ENCODE measurements around the gene CDKN2B-AS1.

The CDKN2B-AS1 gene

DNA sequence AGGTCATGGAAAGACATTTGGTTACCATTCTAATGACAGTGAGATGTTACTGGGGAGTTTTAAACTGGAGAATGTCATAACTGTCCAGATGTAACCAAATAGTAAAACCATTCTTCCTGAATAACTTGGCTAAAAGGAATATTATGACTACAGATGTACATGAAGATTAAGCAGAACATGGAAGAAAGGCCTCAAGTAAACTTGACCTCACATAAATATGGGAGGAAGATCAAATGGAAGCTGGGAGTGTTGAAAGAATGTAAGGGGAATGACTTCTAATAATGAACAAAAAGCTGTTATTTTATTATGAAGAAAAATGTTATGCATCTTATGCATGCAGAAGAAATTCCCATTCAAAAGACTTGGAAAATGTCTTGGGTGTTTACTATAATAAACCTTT, 122.2 kb downstream of the CDKN2B-AS1 start:
- Histone ChIP-seq H3K27me3 (ENCODE audit: insufficient read depth, low read length) (no peaks in the 10 kb centered on the region), H3K4me3 (ENCODE audit: low read length) (no peak overlapping the region), H3K27ac (ENCODE audit: low read depth, low read length) (no peak overlapping the region), H3K36me3 (ENCODE audit: insufficient read depth, low read length) (no peaks in the 10 kb centered on the region), H3K9me3 (ENCODE audit: insufficient read depth, low read depth, low read length) (no peaks in the 10 kb centered on the region), H3K9ac (ENCODE audit: low read depth, low read length) (no peak overlapping the region), H3K4me1 (ENCODE audit: insufficient read depth, low read length) (peaks cover 20% of the 10 kb centered on the region)

DNA sequence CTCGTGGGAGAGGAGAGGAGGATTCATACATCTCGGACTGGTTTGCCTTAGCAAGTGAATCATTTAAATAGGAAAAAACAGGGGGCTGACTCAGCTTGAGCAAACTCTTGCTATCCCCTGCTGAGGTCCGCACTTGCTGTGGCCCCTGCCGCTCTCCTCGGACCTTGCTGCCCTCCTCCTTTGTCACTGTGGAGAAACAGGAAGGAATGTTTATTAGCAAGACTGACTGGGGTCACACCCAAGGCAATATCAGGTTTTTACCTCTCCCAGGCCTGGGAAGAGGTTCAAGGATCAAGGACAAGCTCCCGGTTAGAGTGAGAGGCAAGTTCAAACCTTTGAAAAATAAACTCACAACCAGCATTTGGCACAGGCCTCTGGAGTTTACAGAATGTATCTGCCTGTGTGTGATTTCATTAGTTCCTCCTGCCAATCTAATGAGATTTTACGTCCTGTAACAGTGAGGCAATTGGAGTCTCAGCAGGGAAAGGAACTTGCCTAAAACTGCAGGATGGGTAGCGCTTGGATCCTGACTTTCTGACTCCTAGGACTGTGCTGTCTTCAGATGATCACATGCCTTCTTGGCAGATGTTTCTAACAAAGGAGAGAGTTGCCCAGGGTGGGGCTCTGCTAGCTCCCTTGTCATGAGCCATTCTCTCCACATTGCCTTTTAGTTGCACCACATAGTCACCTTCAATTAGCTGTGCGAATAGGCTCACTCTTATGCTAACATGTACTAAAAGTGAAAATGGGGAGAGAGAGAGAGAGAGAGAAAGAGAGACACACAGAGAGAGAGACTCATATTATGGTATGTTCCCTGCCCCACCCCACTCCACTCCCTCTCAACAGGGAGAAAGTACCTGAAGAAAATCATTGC, 123.2 kb downstream of the CDKN2B-AS1 start:
- peaks cover 2% of the 10 kb centered on the region; the same call in 1 of the 2 replicates for H3K9me3 ChIP-seq (ENCODE audit: insufficient read depth, low read depth, low read length)
- peak overlapping the region; percentile 25; the same call in 1 of the 2 replicates for H3K27ac ChIP-seq (ENCODE audit: low read depth, low read length)
- H3K9ac ChIP-seq (ENCODE audit: low read depth, low read length), result peak overlapping the region; percentile 0; the same call in 1 of the 2 replicates
- 0 out of 2 replicates have a peak overlapping the region, but pooled peaks have one; percentile 0 for H3K4me3 ChIP-seq (ENCODE audit: low read length)
- WGBS, result 14% methylated on average over 8 of the region's 9 CpGs
- H3K36me3 ChIP-seq (ENCODE audit: insufficient read depth, low read length), result no peaks in the 10 kb centered on the region
- no peaks in the 10 kb centered on the region for H3K27me3 ChIP-seq (ENCODE audit: insufficient read depth, low read length)
- peaks cover 20% of the 10 kb centered on the region for H3K4me1 ChIP-seq (ENCODE audit: insufficient read depth, low read length)

DNA sequence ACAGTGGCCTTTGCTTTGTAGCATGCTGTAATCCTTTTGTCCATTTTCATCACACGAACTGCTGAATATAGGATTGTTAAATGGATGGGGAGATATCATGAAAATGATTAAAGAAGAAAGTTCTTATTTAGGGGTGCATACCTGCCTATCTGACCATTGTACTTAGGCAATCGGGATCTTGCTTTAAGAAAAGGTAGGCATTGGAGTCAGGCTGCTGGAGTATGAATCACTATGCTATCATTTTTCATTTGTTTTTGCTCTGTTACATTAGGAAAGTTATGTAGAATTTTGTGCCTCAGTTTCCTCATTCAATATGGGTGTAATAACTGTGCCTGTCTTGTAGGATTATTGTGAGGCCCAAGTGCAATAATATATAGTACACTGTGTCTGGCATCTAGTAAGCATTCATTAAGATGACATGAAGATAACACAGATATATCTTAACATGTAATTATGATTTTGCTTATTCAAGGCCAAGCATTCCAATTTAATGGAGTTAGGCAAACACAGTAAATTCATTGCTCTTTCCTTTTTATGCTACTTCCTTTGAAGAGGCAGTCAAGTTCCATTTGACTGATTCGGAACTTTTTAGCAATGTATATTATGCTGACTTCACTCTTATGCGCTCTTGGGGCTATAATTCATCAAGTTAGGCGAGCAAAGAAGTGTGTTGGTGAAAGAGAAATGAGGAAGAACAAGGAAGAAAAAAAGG, 124.4 kb downstream of the CDKN2B-AS1 start:
- Histone ChIP-seq H3K9me3 (ENCODE audit: insufficient read depth, low read depth, low read length) (peaks cover 5% of the 10 kb centered on the region; the same call in 1 of the 2 replicates), H3K36me3 (ENCODE audit: insufficient read depth, low read length) (no peaks in the 10 kb centered on the region), H3K4me3 (ENCODE audit: low read length) (no peak overlapping the region), H3K27ac (ENCODE audit: low read depth, low read length) (no peak overlapping the region), H3K27me3 (ENCODE audit: insufficient read depth, low read length) (no peaks in the 10 kb centered on the region), H3K9ac (ENCODE audit: low read depth, low read length) (no peak overlapping the region), H3K4me1 (ENCODE audit: insufficient read depth, low read length) (peaks cover 20% of the 10 kb centered on the region)
- 90% methylated on average over 5 of the region's 5 CpGs for WGBS

DNA sequence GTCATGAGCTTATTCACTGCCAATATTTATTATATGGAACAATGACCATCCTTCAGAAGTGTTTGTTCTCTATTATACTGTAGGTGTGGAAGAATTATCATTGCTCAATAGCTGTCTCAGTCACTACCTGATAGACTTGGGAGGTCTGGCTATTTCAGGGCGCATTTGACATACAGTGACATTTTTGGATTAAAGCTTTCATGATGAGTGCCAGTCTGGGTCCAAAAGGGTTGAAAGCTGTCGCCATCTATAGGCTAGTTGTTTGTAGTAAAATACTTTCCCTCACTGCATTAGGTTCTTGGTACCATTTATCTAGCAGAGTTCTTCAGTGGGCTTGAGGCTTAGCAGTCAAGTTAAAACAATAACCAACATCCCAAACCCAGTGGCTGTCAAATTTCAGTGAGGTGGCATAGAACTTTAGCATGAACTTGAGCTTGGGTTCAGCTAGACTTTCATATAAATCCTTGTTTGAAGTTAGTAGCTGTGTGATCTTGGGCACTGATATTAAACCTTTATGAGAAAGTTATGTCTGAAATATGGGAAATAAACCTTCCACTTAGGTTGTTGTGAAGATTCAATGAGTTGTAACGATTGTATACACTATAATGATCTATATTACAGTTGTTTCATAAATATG, 125.0 kb downstream of the CDKN2B-AS1 start:
- H3K27ac ChIP-seq (ENCODE audit: low read depth, low read length), result no peak overlapping the region
- H3K4me3 ChIP-seq (ENCODE audit: low read length), result no peak overlapping the region
- H3K9me3 ChIP-seq (ENCODE audit: insufficient read depth, low read depth, low read length), result peaks cover 5% of the 10 kb centered on the region; the same call in 1 of the 2 replicates
- H3K9ac ChIP-seq (ENCODE audit: low read depth, low read length), result no peak overlapping the region
- H3K4me1 ChIP-seq (ENCODE audit: insufficient read depth, low read length), result peaks cover 20% of the 10 kb centered on the region
- no peaks in the 10 kb centered on the region for H3K27me3 ChIP-seq (ENCODE audit: insufficient read depth, low read length)
- WGBS, result 35% methylated on average over 2 of the region's 3 CpGs
- no peaks in the 10 kb centered on the region for H3K36me3 ChIP-seq (ENCODE audit: insufficient read depth, low read length)

DNA sequence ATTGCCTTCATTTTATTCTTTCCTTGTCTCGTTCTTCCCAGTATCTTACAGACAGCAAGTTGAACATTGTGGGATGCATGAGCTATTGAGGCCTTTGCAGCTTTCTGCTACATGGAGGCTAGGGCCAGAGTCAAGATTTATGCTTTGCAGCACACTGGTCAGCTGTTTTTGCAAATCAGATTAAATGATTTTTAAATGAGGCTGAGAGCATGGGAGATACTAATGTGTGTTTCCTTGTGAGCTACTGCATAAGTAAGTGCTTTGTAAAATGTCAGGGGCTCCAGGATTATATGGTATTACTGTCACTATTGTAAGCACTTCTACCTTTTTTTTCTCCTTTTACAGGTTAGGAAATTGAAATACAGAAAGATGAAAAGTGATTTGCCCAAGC, 125.6 kb downstream of the CDKN2B-AS1 start:
- H3K27ac ChIP-seq (ENCODE audit: low read depth, low read length), result no peak overlapping the region
- H3K27me3 ChIP-seq (ENCODE audit: insufficient read depth, low read length), result no peaks in the 10 kb centered on the region
- H3K9ac ChIP-seq (ENCODE audit: low read depth, low read length), result no peak overlapping the region
- WGBS, result 92% methylated on average over 1 of the region's 1 CpG
- H3K9me3 ChIP-seq (ENCODE audit: insufficient read depth, low read depth, low read length), result peaks cover 5% of the 10 kb centered on the region; the same call in 1 of the 2 replicates
- no peaks in the 10 kb centered on the region for H3K36me3 ChIP-seq (ENCODE audit: insufficient read depth, low read length)
- H3K4me1 ChIP-seq (ENCODE audit: insufficient read depth, low read length), result peaks cover 20% of the 10 kb centered on the region
- no peak overlapping the region for H3K4me3 ChIP-seq (ENCODE audit: low read length)

DNA sequence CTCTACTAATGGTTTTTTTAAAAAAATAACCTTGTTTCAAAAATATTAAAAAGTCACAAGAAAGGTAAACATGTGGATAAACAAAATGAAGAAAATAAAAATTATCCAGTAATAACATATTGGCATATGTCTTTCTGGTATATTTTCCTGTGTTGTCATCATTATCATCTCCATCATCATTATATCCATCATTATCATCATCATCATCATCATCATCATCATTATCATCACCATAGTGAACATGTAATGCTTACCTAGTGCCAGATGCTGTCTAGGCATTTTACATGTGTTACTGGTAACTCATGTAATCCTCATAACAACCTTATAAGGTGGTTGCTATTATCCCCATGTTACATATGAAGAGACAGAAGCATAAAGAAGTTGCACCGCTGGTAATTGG, 126.0 kb downstream of the CDKN2B-AS1 start:
- no peak overlapping the region for H3K9ac ChIP-seq (ENCODE audit: low read depth, low read length)
- peaks cover 20% of the 10 kb centered on the region for H3K4me1 ChIP-seq (ENCODE audit: insufficient read depth, low read length)
- WGBS, result 83% methylated on average over 1 of the region's 1 CpG
- no peaks in the 10 kb centered on the region for H3K27me3 ChIP-seq (ENCODE audit: insufficient read depth, low read length)
- peaks cover 5% of the 10 kb centered on the region; the same call in 1 of the 2 replicates for H3K9me3 ChIP-seq (ENCODE audit: insufficient read depth, low read depth, low read length)
- H3K27ac ChIP-seq (ENCODE audit: low read depth, low read length), result no peak overlapping the region
- H3K4me3 ChIP-seq (ENCODE audit: low read length), result no peak overlapping the region
- H3K36me3 ChIP-seq (ENCODE audit: insufficient read depth, low read length), result no peaks in the 10 kb centered on the region

DNA sequence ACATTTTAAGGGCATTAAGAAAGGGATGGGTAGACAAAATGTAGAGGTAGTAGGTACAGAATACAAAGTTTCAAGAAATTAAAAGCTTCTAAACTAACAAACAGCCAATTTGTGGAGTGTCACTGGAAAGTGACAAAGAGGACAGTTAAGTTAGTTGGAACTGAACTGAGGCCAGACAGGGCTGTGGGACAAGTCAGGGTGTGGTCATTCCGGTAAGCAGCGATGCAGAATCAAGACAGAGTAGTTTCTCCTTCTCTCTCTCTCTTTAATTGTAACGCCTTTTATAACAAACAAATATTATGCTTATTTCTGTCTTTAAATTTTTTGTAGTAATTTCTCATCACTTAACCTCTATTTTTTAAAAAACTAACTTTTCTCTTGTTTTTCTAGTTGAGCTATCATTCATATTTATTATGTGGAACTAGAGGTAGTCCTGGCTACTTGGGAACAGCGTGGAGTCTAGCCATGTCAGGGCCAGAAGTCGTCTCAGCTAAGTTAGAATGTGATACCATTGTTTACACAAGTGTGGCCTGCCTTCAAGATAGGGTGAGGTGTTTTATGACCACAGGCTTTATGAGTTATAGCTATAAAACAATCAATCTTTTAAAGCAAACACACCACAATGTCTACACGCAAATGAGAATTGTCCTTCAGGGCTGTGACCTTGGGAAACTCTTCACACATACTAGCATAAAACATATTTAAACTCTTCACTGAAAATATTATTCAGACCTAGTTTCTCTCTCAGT, 129.8 kb downstream of the CDKN2B-AS1 start:
- Histone ChIP-seq H3K27me3 (ENCODE audit: insufficient read depth, low read length) (no peaks in the 10 kb centered on the region), H3K36me3 (ENCODE audit: insufficient read depth, low read length) (no peaks in the 10 kb centered on the region), H3K4me1 (ENCODE audit: insufficient read depth, low read length) (no peaks in the 10 kb centered on the region), H3K4me3 (ENCODE audit: low read length) (no peak overlapping the region), H3K9ac (ENCODE audit: low read depth, low read length) (no peak overlapping the region), H3K9me3 (ENCODE audit: insufficient read depth, low read depth, low read length) (peaks cover 5% of the 10 kb centered on the region; the same call in 1 of the 2 replicates), H3K27ac (ENCODE audit: low read depth, low read length) (no peak overlapping the region)
- WGBS, result 74% methylated on average over 5 of the region's 6 CpGs

DNA sequence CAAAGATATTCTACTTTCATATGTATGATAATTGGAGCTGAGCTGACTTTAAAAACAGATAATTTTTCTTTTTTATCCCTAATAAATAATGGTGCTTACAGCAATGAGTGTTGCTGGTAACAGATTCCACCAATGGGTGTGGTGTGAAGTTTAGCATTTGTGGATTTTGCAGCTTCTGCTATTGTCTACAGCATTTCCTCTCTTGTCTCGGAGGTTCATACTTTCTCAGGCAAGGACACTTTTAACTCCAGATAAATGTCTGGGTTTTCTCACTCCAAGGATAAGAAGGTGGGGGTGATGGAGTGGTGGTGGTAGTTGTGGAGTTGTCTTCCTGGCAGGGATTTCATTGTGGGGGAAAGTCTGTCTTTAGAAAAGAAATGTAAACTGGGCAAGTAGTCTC, 134.5 kb downstream of the CDKN2B-AS1 start:
- Histone ChIP-seq H3K4me1 (ENCODE audit: insufficient read depth, low read length) (no peaks in the 10 kb centered on the region), H3K27me3 (ENCODE audit: insufficient read depth, low read length) (no peaks in the 10 kb centered on the region), H3K9me3 (ENCODE audit: insufficient read depth, low read depth, low read length) (no peaks in the 10 kb centered on the region), H3K27ac (ENCODE audit: low read depth, low read length) (no peak overlapping the region), H3K4me3 (ENCODE audit: low read length) (no peak overlapping the region), H3K9ac (ENCODE audit: low read depth, low read length) (no peak overlapping the region), H3K36me3 (ENCODE audit: insufficient read depth, low read length) (no peaks in the 10 kb centered on the region)
- no CpG with 5 or more reads among the region's 1 CpG for WGBS

DNA sequence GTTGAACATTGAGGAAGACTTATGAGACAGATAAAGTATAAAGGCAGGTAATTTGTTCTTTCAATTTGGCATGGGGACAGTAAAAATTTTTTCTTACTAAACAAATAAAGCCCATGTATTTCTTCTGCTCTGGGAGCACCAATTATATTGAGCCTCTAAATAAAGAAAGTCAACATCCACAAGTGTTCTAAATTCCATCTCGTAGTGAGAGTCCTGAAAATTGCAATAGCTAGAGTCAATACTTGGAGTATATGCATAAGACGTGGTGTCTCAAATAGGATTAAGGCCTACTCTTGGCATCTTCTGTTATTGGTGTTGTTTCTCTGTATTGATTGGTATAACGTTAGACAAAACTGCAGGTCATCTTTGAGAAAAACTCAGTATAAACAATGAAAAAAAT, 135.0 kb downstream of the CDKN2B-AS1 start:
- Histone ChIP-seq H3K27me3 (ENCODE audit: insufficient read depth, low read length) (no peaks in the 10 kb centered on the region), H3K27ac (ENCODE audit: low read depth, low read length) (no peak overlapping the region), H3K4me1 (ENCODE audit: insufficient read depth, low read length) (no peaks in the 10 kb centered on the region), H3K4me3 (ENCODE audit: low read length) (no peak overlapping the region), H3K9me3 (ENCODE audit: insufficient read depth, low read depth, low read length) (no peaks in the 10 kb centered on the region), H3K9ac (ENCODE audit: low read depth, low read length) (no peak overlapping the region), H3K36me3 (ENCODE audit: insufficient read depth, low read length) (no peaks in the 10 kb centered on the region)
- WGBS, result 88% methylated on average over 3 of the region's 3 CpGs

DNA sequence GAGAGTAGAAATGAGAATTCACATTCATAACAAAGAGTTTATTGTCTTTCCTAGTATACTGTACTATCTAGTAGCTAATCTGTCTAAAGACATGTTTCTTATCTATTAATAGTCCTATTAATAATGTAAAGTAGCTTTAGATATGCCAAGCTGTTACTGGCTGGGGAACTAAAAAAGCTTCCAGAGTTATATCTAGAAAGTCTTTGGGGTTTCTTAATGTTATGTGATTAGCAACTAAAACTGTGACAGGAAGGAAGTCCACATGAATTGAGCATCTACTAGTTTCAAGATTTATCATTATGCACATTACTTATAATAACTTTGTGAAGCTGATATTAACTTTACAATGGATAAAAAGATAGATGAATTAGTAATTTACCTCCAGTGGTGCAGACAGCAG, 137.2 kb downstream of the CDKN2B-AS1 start:
- Histone ChIP-seq H3K27me3 (ENCODE audit: insufficient read depth, low read length) (no peaks in the 10 kb centered on the region), H3K36me3 (ENCODE audit: insufficient read depth, low read length) (no peaks in the 10 kb centered on the region)

More for the DNA sequence above, 137.2 kb downstream of the CDKN2B-AS1 start:
- H3K4me3 ChIP-seq (ENCODE audit: low read length), result no peak overlapping the region
- H3K9ac ChIP-seq (ENCODE audit: low read depth, low read length), result no peak overlapping the region
- no peaks in the 10 kb centered on the region for H3K4me1 ChIP-seq (ENCODE audit: insufficient read depth, low read length)
- H3K9me3 ChIP-seq (ENCODE audit: insufficient read depth, low read depth, low read length), result no peaks in the 10 kb centered on the region
- H3K27ac ChIP-seq (ENCODE audit: low read depth, low read length), result no peak overlapping the region
